ENCODE results near the gene GTPBP2.

DNA sequence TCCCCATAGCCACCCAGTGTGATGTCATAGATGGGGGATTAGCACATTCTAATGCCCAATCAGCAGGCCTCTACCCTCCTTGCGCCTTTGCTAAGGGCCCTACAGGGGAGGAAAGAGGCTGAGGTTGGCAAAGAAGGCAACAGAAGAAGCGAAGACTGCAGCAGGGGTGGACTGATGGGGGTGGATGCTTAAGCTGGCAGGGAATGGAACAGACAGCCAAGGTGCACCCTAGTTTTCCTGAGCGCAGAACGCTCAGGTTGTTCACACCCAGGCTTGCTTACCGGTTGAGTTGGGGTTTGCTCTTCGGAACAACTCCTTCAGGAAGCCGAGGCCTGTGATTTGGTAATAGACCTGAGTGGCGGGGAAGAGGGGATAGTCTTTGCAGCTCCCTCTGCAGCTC is 45.9 kb upstream of the GTPBP2 start:
- TF ChIP-seq, protein P1, sequence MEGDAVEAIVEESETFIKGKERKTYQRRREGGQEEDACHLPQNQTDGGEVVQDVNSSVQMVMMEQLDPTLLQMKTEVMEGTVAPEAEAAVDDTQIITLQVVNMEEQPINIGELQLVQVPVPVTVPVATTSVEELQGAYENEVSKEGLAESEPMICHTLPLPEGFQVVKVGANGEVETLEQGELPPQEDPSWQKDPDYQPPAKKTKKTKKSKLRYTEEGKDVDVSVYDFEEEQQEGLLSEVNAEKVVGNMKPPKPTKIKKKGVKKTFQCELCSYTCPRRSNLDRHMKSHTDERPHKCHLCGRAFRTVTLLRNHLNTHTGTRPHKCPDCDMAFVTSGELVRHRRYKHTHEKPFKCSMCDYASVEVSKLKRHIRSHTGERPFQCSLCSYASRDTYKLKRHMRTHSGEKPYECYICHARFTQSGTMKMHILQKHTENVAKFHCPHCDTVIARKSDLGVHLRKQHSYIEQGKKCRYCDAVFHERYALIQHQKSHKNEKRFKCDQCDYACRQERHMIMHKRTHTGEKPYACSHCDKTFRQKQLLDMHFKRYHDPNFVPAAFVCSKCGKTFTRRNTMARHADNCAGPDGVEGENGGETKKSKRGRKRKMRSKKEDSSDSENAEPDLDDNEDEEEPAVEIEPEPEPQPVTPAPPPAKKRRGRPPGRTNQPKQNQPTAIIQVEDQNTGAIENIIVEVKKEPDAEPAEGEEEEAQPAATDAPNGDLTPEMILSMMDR (conservative IDR thresholded peaks at IDR 0.05; ENCODE audit: low read depth in 2 of 2), result no peak
- TF ChIP-seq EZH2 (IDR thresholded peaks at IDR 0.05; ENCODE audit: low read depth, unreplicated experiment) (no peak), CREB1 (CRISPR knock-in tag; IDR thresholded peaks at IDR 0.05; ENCODE audit: low read depth) (no peak)
